Colonic mucosa (tissue), 4 donors: Measurements from ENCODE around the gene TEX54. TPM values are rescaled to one million over a fixed set of nuclear protein-coding genes. Genes with fewer than 3 reads are reported as not detected.

Experiments
- DNase-seq: peaks from one replicate; pipeline ENCODE4 v3.0.0-alpha.2; 2020
- H3K27ac ChIP-seq: fragments of 200-600 bp; one replicate; pipeline ENCODE4 v1.8.0; 2021
- H3K27me3 ChIP-seq: fragments of 200-600 bp; one replicate; pipeline ENCODE4 v1.8.0; 2021
- H3K36me3 ChIP-seq: fragments of 200-600 bp; one replicate; pipeline ENCODE4 v1.8.0; 2021
- H3K4me1 ChIP-seq: fragments of 200-600 bp; one replicate; pipeline ENCODE4 v1.8.0; 2021; ENCODE audit warnings: mild to moderate bottlenecking
- H3K4me3 ChIP-seq: fragments of 200-600 bp; one replicate; pipeline ENCODE4 v1.8.0; 2021
- H3K9ac ChIP-seq, 2 donors: one replicate each; pipeline ENCODE4 v1.7.0; 2013; ENCODE audit warnings: control low read depth in 2 of 2, low read depth in 2 of 2, low read length in 2 of 2
- H3K9me3 ChIP-seq: fragments of 200-600 bp; one replicate; pipeline ENCODE4 v1.8.0; 2021
- CTCF ChIP-seq: fragments of 200-600 bp; IDR thresholded peaks from one replicate; pipeline ENCODE4 v1.8.0; 2022; ENCODE audit warnings: antibody characterized with exemption, mild to moderate bottlenecking
- intact Hi-C: fragments of 100-400 bp; cut with DNase I; formaldehyde crosslinking; loops from one replicate; pipeline ENCODE4 v1.14.1; 2022
- total RNA-seq, 2 donors: library from RNA; stranded (reverse); fragmentation: NEBNext Ultra II Directional in 1 of 2; extraction: Animal tissue kit (Norgen Biotek cat#: 25700) in 1 of 2; gene quantifications; one replicate each; pipeline ENCODE4 v1.2.1, GENCODE V29; 2021
- donor health status: healthy.
- donor health status: DM: no; HTN: no; CAD: no.
- donor health status: DM: no; HTN: no; CAD: no.

TEX54 gene
- total RNA-seq, 2 donors from 2014 or later: not detected

- TF ChIP-seq CTCF: no peak
- intact Hi-C loops: no loop called here
- Histone ChIP-seq H3K36me3 (peaks cover 4% of the 10 kb centered on the region), H3K9me3 (no peaks in the 10 kb centered on the region), H3K27me3 (no peaks in the 10 kb centered on the region), H3K4me1 (peaks cover 12% of the 10 kb centered on the region), H3K4me3 (no peak overlapping the region), H3K9ac (peak overlapping the region; percentile 4 to 31), H3K27ac (peak overlapping the region; percentile 4)
- DNase-seq: no peak
Measured at GRCh38 chr11:62806611-62807121, 26.0 kb downstream of the TEX54 start.

GRCh38 chr11:62805961-62806441 is 26.6 kb downstream of the TEX54 start:
- H3K36me3 ChIP-seq: peaks cover 9% of the 10 kb centered on the region
- peaks cover 12% of the 10 kb centered on the region for H3K4me1 ChIP-seq
- TF ChIP-seq CTCF: no peak
- H3K27ac ChIP-seq: peak overlapping the region; percentile 90
- H3K9ac ChIP-seq: peak overlapping the region in 1 of 2 donors; percentile 91
- H3K9me3 ChIP-seq: no peaks in the 10 kb centered on the region
- peak overlapping the region; percentile 93 for H3K4me3 ChIP-seq
- DNase-seq: peak; percentile 25
- intact Hi-C loops: no loop called here
- H3K27me3 ChIP-seq: no peaks in the 10 kb centered on the region

GRCh38 chr11:62805076-62805892 is 27.4 kb downstream of the TEX54 start, which contains the start of gene NXF1:
Gene NXF1 (minus strand): TSS chr11:62805440. CDS start chr11:62805356, 84 bp downstream.
- H3K9ac ChIP-seq: peak within 1 kb of the TSS; percentile 91 to 94
- peaks cover 12% of the 10 kb centered on the region for H3K36me3 ChIP-seq
- DNase-seq: peak; percentile 96
- peak within 1 kb of the TSS; percentile 93 for H3K4me3 ChIP-seq
- H3K27me3 ChIP-seq: no peaks in the 10 kb centered on the region
- peaks cover 12% of the 10 kb centered on the region for H3K4me1 ChIP-seq
- intact Hi-C loops: no loop called here
- peak within 1 kb of the TSS; percentile 90 for H3K27ac ChIP-seq
- TF ChIP-seq CTCF: no peak
- H3K9me3 ChIP-seq: no peaks in the 10 kb centered on the region

- Histone ChIP-seq H3K9me3 (no peaks in the 10 kb centered on the region), H3K4me1 (peaks cover 12% of the 10 kb centered on the region), H3K27me3 (no peaks in the 10 kb centered on the region), H3K36me3 (peaks cover 12% of the 10 kb centered on the region), H3K9ac (peak overlapping the region; percentile 65 to 94), H3K27ac (peak overlapping the region; percentile 90), H3K4me3 (peak overlapping the region; percentile 93)
- no peak for DNase-seq
- intact Hi-C loops: no loop called here
- TF ChIP-seq CTCF: no peak
Measured at GRCh38 chr11:62804310-62805075, 28.1 kb downstream of the TEX54 start.

GRCh38 chr11:62801071-62801470 is 31.6 kb downstream of the TEX54 start:
- Histone ChIP-seq H3K27ac (no peak overlapping the region), H3K36me3 (peaks cover 18% of the 10 kb centered on the region), H3K27me3 (no peaks in the 10 kb centered on the region), H3K9ac (no peak overlapping the region), H3K4me1 (peaks cover 12% of the 10 kb centered on the region), H3K9me3 (no peaks in the 10 kb centered on the region), H3K4me3 (no peak overlapping the region)
- TF ChIP-seq CTCF: no peak
- DNase-seq: no peak
- intact Hi-C loops: no loop called here
